Endothelial cell of umbilical vein (primary cell): Measurements from ENCODE around the gene PKNOX2. TPM values are rescaled to one million over a fixed set of nuclear protein-coding genes. Genes with fewer than 3 reads are reported as not detected.

ENCODE experiments used
- BruUV-seq: library from RNA; stranded (reverse); fragments of 400-500 nt; replicated peaks from 2 replicates; lab custom pipeline; 2021; lab: Mats Ljungman, UMichigan
- CTCF ChIA-PET: fragments of 300-600, 350-600 bp; sonication (Branson Sonifier 250); formaldehyde crosslinking; loops from one replicate; lab custom pipeline; 2021; ENCODE audit warnings: antibody characterized with exemption, inconsistent platforms; lab: Charles Lee
- POLR2A ChIA-PET: fragments of 300-600, 350-600 bp; sonication (Branson Sonifier 250); formaldehyde crosslinking; loops from one replicate; lab custom pipeline; 2021; ENCODE audit warnings: antibody characterized with exemption, inconsistent platforms; lab: Charles Lee
- DNase-seq: peaks from one replicate; pipeline ENCODE4 v3.0.0-alpha.2; 2011; ENCODE audit warnings: low read depth, low spot score
- FAIRE-seq: peaks from 2 replicates; lab custom pipeline; 2011; peaks lifted over from hg19 to GRCh38; lab: Jason Lieb, UNC
- H2AFZ ChIP-seq: 2 replicates; pipeline ENCODE4 v1.6.0; 2012; ENCODE audit warnings: low read depth, low read length, control low read depth, inconsistent platforms
- H3K27ac ChIP-seq: 2 replicates; pipeline ENCODE4 v1.5.1; 2011; ENCODE audit warnings: low read depth, mild to moderate bottlenecking, control low read depth, low read length, moderate library complexity; ENCODE audit not compliant: insufficient read depth
- H3K27me3 ChIP-seq, 2 experiments: 2 replicates each; pipeline versions ENCODE4 v1.6.0 to v1.6.1; 2011; ENCODE audit warnings: low read length in 2 of 2, mixed read lengths in 1 of 2; ENCODE audit not compliant: control insufficient read depth in 2 of 2, insufficient read depth in 2 of 2
- H3K36me3 ChIP-seq, 2 experiments: 2 replicates in 1 of 2; 3 replicates in 1 of 2; pipeline ENCODE4 v1.5.1; 2011; ENCODE audit warnings: low read length in 2 of 2, mild to moderate bottlenecking in 1 of 2, moderate library complexity in 1 of 2; ENCODE audit not compliant: control insufficient read depth in 2 of 2, insufficient read depth in 2 of 2; ENCODE audit errors: extremely low read depth in 1 of 2
- H3K4me1 ChIP-seq: 3 replicates; pipeline ENCODE4 v1.5.1; 2011; ENCODE audit warnings: mild to moderate bottlenecking, low read length; ENCODE audit not compliant: control insufficient read depth, insufficient read depth; ENCODE audit errors: extremely low read depth
- H3K4me2 ChIP-seq: 2 replicates; pipeline ENCODE4 v1.6.1; 2011; ENCODE audit warnings: low read length, control low read depth, mixed read lengths; ENCODE audit not compliant: insufficient read depth
- H3K4me3 ChIP-seq, 3 experiments: fragments of 200-600 bp in 1 of 3; sonication (generic), shearing (Covaris generic) in 1 of 3; replicated peaks in 1 of 3; 2 replicates each; pipeline ENCODE4 v1.5.1; 2011 to 2016; ENCODE audit warnings: control low read depth in 3 of 3, low read length in 3 of 3, mild to moderate bottlenecking in 2 of 3, inconsistent platforms in 1 of 3, low read depth in 1 of 3, moderate library complexity in 1 of 3; ENCODE audit not compliant: insufficient read depth in 1 of 3
- H3K79me2 ChIP-seq: 2 replicates; pipeline ENCODE4 v1.6.0; 2012; ENCODE audit warnings: low read length, inconsistent platforms; ENCODE audit not compliant: control insufficient read depth, insufficient read depth
- H3K9ac ChIP-seq: replicated peaks from 2 replicates; pipeline ENCODE3; 2011; ENCODE audit warnings: low read length, control low read depth; ENCODE audit not compliant: insufficient read depth; ENCODE audit errors: extremely low read depth
- H3K9me1 ChIP-seq: replicated peaks from 3 replicates; pipeline ENCODE4 v1.6.0; 2011; ENCODE audit warnings: mild to moderate bottlenecking, low read length; ENCODE audit not compliant: control insufficient read depth, insufficient read depth; ENCODE audit errors: extremely low read depth
- H3K9me3 ChIP-seq: replicated peaks from 2 replicates; pipeline ENCODE4 v1.5.1; 2012; ENCODE audit warnings: low read length, inconsistent platforms; ENCODE audit not compliant: control insufficient read depth, insufficient read depth
- H4K20me1 ChIP-seq: replicated peaks from 2 replicates; pipeline ENCODE3; 2011; ENCODE audit warnings: mild to moderate bottlenecking, low read length; ENCODE audit not compliant: control insufficient read depth, insufficient read depth; ENCODE audit errors: extremely low read depth
- EZH2 ChIP-seq: IDR thresholded peaks from 2 replicates; pipeline ENCODE4 v1.6.1; 2012; ENCODE audit warnings: borderline replicate concordance, low read depth, mild to moderate bottlenecking, moderate library complexity, low read length, inconsistent platforms; ENCODE audit not compliant: severe bottlenecking
- FOS ChIP-seq: IDR thresholded peaks from 2 replicates; pipeline ENCODE4 v1.6.1; 2011; ENCODE audit warnings: mild to moderate bottlenecking, low read length, moderate library complexity, borderline replicate concordance; ENCODE audit not compliant: insufficient read depth
- GATA2 ChIP-seq: IDR thresholded peaks from 2 replicates; pipeline ENCODE4 v1.7.0; 2011; ENCODE audit warnings: low read depth, mild to moderate bottlenecking, moderate library complexity, mixed read lengths, low read length; ENCODE audit not compliant: insufficient read length, insufficient read depth
- JUN ChIP-seq: IDR thresholded peaks from 2 replicates; pipeline ENCODE4 v1.6.1; 2011; ENCODE audit warnings: borderline replicate concordance, low read depth; ENCODE audit not compliant: insufficient read length, insufficient read depth
- MYC ChIP-seq: IDR thresholded peaks from one replicate; pipeline ENCODE4 v1.6.1; 2011; ENCODE audit warnings: mild to moderate bottlenecking, low read depth, low read length
- POLR2A ChIP-seq: IDR thresholded peaks from 2 replicates; pipeline ENCODE4 v1.6.1; 2012; ENCODE audit warnings: low read depth, mild to moderate bottlenecking, control low read depth, low read length
- POLR2AphosphoS5 ChIP-seq: IDR thresholded peaks from 2 replicates; pipeline ENCODE4 v1.6.1; 2012; ENCODE audit warnings: low read depth, mild to moderate bottlenecking, control low read depth, low read length, moderate library complexity; ENCODE audit not compliant: insufficient read depth
- dilution Hi-C: fragments of 300-500 bp; cut with MboI; formaldehyde crosslinking; loops from one replicate; pipeline ENCODE4 v1.15.0; 2019; ENCODE audit warnings: low sequenced_read_pairs; ENCODE audit not compliant: extremely low pct_ligation_motif_present
- intact Hi-C: fragments of 100-400 bp; cut with micrococcal nuclease; formaldehyde crosslinking; loops from one replicate; pipeline ENCODE4 v1.10.0; 2022
- polyA plus RNA-seq, 4 experiments: library from polyadenylated mRNA; depleted of rRNA in 3 of 4; stranded (reverse) in 3 of 4; unstranded in 1 of 4; fragments of >200 nt; gene quantifications; 2 replicates each; pipeline versions ENCODE4 v1.2.1 to v1.2.3, GENCODE V29; 2011 to 2012; ENCODE audit warnings: missing spikeins in 1 of 4
- total RNA-seq: library from RNA; stranded (reverse); gene quantifications from 2 replicates; pipeline ENCODE4 v1.2.3, GENCODE V29; 2021
- TF ChIP-seq, protein P1 (sequence below), 2 donors: IDR thresholded peaks; 1 replicate in 1 of 2; 2 replicates in 1 of 2; pipeline ENCODE4 v1.5.1; 2011; ENCODE audit warnings: low read length in 2 of 2, mild to moderate bottlenecking in 2 of 2, moderate library complexity in 2 of 2, control low read depth in 1 of 2, inconsistent platforms in 1 of 2, low read depth in 1 of 2; ENCODE audit not compliant: insufficient read depth in 1 of 2; ENCODE audit errors: extremely low read depth in 1 of 2
- TF ChIP-seq, protein P2 (sequence below): IDR thresholded peaks from 2 replicates; pipeline ENCODE4 v1.6.1; 2011; ENCODE audit not compliant: insufficient read depth, insufficient read length

The PKNOX2 gene
- total and polyA plus RNA-seq, 2 donors (not counting 3 experiments of a cell fraction or from before 2014, with no cell fraction given), result 0.11 to 0.91 TPM

DNA sequence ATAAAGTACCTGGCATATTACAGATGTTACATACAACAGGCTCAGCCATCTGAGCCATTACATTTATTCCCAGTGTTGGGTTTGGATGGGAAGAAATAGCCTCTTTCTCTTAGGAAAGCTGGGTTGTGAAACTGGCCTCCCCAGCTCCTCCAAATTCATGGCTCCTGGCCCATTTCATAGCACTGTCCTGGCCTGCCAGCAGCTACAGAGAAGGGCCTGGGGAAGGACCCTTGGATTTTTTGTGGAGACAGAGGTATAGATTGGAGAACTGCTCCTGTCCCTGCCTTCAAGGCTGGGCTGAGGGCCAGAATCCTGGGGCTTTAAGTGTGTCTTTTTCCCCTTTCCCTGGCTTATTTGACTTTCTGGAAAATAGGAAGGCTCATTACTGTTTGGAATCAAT lies 18.0 kb downstream of the PKNOX2 start:
- Histone ChIP-seq H3K79me2 (no peaks in the 10 kb centered on the region), H3K9me3 (no peaks in the 10 kb centered on the region), H3K27me3 (peaks cover 4 to 13% of the 10 kb centered on the region in 2 experiments), H2AFZ (no peak overlapping the region), H3K9ac (no peak overlapping the region), H3K4me1 (no peaks in the 10 kb centered on the region), H3K36me3 (no peaks in the 10 kb centered on the region), H3K9me1 (no peaks in the 10 kb centered on the region), H4K20me1 (no peaks in the 10 kb centered on the region), H3K27ac (no peak overlapping the region), H3K4me3 (no peak overlapping the region), H3K4me2 (no peak overlapping the region)
- intact Hi-C loops (no loop called here), dilution Hi-C loops (no loop called here)
- ChIA-PET POLR2A (no interaction called here), CTCF (interaction anchor here (1.3 to 1.5 kb wide), 2 partner anchors 10 to 18 kb away, joined by 3 to 5 read pairs; partner anchors contain the start of gene PKNOX2)
- DNase-seq (no peak), FAIRE-seq (no peak)
- BruUV-seq, result no TSS peak
- no peak for TF ChIP-seq FOS
- TF ChIP-seq, protein P1, sequence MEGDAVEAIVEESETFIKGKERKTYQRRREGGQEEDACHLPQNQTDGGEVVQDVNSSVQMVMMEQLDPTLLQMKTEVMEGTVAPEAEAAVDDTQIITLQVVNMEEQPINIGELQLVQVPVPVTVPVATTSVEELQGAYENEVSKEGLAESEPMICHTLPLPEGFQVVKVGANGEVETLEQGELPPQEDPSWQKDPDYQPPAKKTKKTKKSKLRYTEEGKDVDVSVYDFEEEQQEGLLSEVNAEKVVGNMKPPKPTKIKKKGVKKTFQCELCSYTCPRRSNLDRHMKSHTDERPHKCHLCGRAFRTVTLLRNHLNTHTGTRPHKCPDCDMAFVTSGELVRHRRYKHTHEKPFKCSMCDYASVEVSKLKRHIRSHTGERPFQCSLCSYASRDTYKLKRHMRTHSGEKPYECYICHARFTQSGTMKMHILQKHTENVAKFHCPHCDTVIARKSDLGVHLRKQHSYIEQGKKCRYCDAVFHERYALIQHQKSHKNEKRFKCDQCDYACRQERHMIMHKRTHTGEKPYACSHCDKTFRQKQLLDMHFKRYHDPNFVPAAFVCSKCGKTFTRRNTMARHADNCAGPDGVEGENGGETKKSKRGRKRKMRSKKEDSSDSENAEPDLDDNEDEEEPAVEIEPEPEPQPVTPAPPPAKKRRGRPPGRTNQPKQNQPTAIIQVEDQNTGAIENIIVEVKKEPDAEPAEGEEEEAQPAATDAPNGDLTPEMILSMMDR (IDR thresholded peaks at IDR 0.05; ENCODE audit: extremely low read depth in 1 of 2, insufficient read depth in 1 of 2, low read depth in 1 of 2, low read length in 2 of 2), result no peak
- TF ChIP-seq JUN, result no peak
- TF ChIP-seq, protein P2, sequence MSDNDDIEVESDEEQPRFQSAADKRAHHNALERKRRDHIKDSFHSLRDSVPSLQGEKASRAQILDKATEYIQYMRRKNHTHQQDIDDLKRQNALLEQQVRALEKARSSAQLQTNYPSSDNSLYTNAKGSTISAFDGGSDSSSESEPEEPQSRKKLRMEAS, result no peak
- no peak for TF ChIP-seq MYC
- no peak for TF ChIP-seq POLR2A
- TF ChIP-seq POLR2AphosphoS5, result no peak
- no peak for TF ChIP-seq EZH2
- no peak for TF ChIP-seq GATA2
